Adrenal gland (tissue), 12 donors: ENCODE measurements around the gene CD93. TPM values are rescaled to one million over a fixed set of nuclear protein-coding genes. Genes with fewer than 3 reads are reported as not detected.
A peak's percentile ranks its signal among the peaks of the same experiment; 100 is the strongest.

ENCODE experiments used
- DNase-seq, 7 donors: peaks; one replicate each; pipeline ENCODE4 v3.0.0-alpha.2; 2019 to 2020
- H3K27ac ChIP-seq, 5 donors: fragments of 200-600 bp; sonication (generic) in 4 of 5; 1 replicate in 3 of 5; 2 replicates in 2 of 5; pipeline versions ENCODE4 v1.5.1 to v1.8.0; 2016 to 2020; ENCODE audit warnings: mild to moderate bottlenecking in 1 of 5
- H3K27me3 ChIP-seq: fragments of 200-600 bp; 2 replicates; pipeline ENCODE4 v1.8.0; 2021
- H3K36me3 ChIP-seq, 2 donors: fragments of 200-600 bp; replicated peaks in 1 of 2; 1 replicate in 1 of 2; 2 replicates in 1 of 2; pipeline versions ENCODE4 v1.5.1 to v1.8.0; 2018 to 2022
- H3K4me1 ChIP-seq, 2 donors: fragments of 200-600 bp; replicated peaks in 1 of 2; 1 replicate in 1 of 2; 2 replicates in 1 of 2; pipeline versions ENCODE4 v1.5.1 to v1.8.0; 2018 to 2021
- H3K4me3 ChIP-seq, 4 donors: fragments of 200-600 bp; sonication (generic) in 3 of 4; one replicate each; pipeline ENCODE4 v1.5.1; 2016 to 2018
- H3K9me3 ChIP-seq, 3 donors: fragments of 200-600 bp; sonication (generic) in 1 of 3; replicated peaks in 1 of 3; 1 replicate in 2 of 3; 2 replicates in 1 of 3; pipeline versions ENCODE4 v1.5.1 to v1.8.0; 2016 to 2021
- CTCF ChIP-seq, 6 experiments: fragments of 450-650 bp in 4 of 6; fragments of 200-600 bp in 2 of 6; sonication (generic) in 1 of 6; IDR thresholded peaks; 1 replicate in 5 of 6; 2 replicates in 1 of 6; pipeline versions ENCODE4 v1.5.1 to v1.8.0; 2016 to 2021; ENCODE audit warnings: antibody characterized with exemption in 6 of 6, mild to moderate bottlenecking in 2 of 6, moderate library complexity in 1 of 6
- POLR2A ChIP-seq, 2 donors: fragments of 450-650 bp; IDR thresholded peaks; one replicate each; pipeline ENCODE4 v1.6.1; 2017; ENCODE audit warnings: antibody characterized with exemption in 2 of 2, mild to moderate bottlenecking in 2 of 2, moderate library complexity in 1 of 2
- WGBS, 4 donors: extraction: QIAGEN DNeasy Blood & Tissue Kit in 2 of 4; methylation state at CpG; one replicate each; pipeline versions ENCODE4 v1.1.5 to v1.1.7; 2013 to 2017; 5-methylcytosine and 5-hydroxymethylcytosine counted together
- intact Hi-C, 2 donors: fragments of 100-400 bp; cut with DNase I; formaldehyde crosslinking; loops; one replicate each; pipeline versions ENCODE4 v1.14.1 to v1.15.0; 2022 to 2023
- polyA plus RNA-seq, 3 donors: library from polyadenylated mRNA; stranded (reverse); fragments of 200-250 nt in 2 of 3; fragments of 350-450 nt in 1 of 3; fragmentation: Illumina TruSeq in 1 of 3; extraction: RNeasy Lipid Tissue Mini Kit (QIAGEN cat#74804) in 1 of 3; gene quantifications; one replicate each; pipeline ENCODE4 v1.2.3, GENCODE V29; 2013 to 2014
- total RNA-seq, 9 donors: library from RNA; depleted of rRNA in 4 of 9; stranded (reverse); fragments of >200 nt in 4 of 9; fragments of 120-200 nt in 1 of 9; fragmentation: NEBNext Ultra II Directional in 1 of 9; extraction: Animal tissue kit (Norgen Biotek cat#: 25700) in 1 of 9; gene quantifications; one replicate each; pipeline versions ENCODE4 v1.1.0 to v1.2.4, GENCODE V29; 2013 to 2023
- donor health status: healthy with polysubstance abuse.
- donor health status: Bipolar disorder and iron deficiency.
- donor health status: DM: yes; HTN: yes; CAD: no.
- donor health status: DM: no; HTN: no; CAD: no.
- donor health status: DM: no; HTN: no; CAD: no.
- donor health status: DM: yes; HTN: yes; CAD: no.

Gene CD93
- total and polyA plus RNA-seq, 12 donors: 4.3 to 83.0 (median 37.3) TPM

DNA sequence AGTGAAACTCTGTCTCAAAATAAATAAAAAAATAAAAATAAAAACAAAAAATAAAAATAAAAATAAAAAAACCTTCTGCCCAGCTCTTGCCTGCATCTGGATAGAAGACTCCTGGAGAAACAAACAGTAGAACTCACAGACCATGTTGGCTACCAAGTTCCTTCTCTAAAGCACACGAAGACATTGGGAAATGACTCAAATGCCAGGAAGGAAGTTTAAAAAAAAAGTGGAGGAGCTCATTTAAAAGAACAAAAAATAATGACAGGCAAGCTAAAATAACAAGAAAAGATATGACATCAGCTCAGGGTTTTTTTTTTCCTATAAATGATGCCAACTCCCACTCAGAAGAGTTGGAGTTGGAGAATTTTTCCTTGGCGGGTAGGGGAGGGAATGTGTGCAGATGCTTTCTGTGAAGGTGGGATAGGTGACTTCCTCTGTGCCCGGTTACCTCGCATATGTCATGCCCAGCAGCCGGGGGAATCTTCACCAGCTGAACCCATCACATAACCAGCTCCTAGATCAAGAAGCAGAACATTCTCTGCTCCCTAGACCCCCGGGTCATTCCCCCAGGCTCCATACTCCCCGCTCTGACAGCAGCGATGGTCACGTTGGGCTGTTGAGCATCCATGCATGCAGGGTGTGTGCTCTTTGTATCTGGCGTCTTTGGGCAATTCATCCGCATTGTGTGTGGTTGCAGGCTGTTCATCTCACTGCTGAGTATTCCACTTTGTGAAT, 17.3 kb upstream of the CD93 start:
- no peak overlapping the region for H3K4me3 ChIP-seq
- no peak for DNase-seq
- no peaks in the 10 kb centered on the region for H3K9me3 ChIP-seq
- no peaks in the 10 kb centered on the region for H3K27me3 ChIP-seq
- no peak for TF ChIP-seq POLR2A (IDR thresholded peaks at IDR 0.05)
- TF ChIP-seq CTCF (IDR thresholded peaks at IDR 0.05): no peak
- H3K36me3 ChIP-seq: no peaks in the 10 kb centered on the region
- intact Hi-C loops: no loop called here
- 74 to 78% (median 76%) methylated on average over 9 to 11 of the region's 11 CpGs for WGBS, 4 donors
- H3K27ac ChIP-seq: peak overlapping the region in 3 of 5 donors; percentile 43 to 80 (median 57)
- peaks cover 0 to 16% of the 10 kb centered on the region in 2 donors for H3K4me1 ChIP-seq

DNA sequence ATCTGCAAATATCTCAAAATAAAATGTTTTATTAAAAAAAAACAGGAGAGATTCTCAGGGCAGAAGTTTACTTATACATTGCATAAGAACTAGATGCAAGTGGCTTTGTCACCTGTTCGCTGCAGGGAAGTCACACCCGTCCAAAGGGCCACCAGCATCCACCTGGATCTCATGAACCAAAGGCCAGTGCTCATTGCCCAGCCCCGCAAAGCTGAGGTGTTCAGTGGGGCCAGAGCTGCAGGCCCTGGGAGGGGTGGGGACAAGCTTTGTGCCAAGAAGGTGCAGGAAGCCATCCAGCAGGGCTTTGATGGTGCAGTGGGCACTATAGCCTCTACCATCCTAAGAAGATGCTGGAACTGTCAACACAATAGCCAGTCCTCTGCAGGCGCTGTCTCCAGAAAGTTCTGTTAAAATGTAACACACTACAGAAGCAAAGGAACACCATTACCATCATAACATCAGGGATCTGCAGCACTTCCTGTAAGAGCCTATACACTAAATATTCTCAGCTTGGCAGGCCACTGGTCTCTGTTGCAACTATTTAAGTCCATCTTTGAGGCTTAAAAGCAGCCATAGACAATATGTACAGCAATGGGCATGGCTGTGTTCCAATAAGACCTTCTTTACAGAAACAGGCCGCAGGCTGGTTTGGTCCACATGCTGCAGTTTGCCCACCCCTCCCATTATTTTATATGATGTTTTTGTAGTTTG, 15.7 kb upstream of the CD93 start:
- Histone ChIP-seq H3K27me3 (no peaks in the 10 kb centered on the region), H3K36me3 (no peaks in the 10 kb centered on the region), H3K9me3 (no peaks in the 10 kb centered on the region), H3K4me1 (peaks cover 0 to 11% of the 10 kb centered on the region in 2 donors), H3K4me3 (no peak overlapping the region), H3K27ac (peak overlapping the region in 1 of 5 donors; percentile 74)
- DNase-seq: peak in 1 of 7 donors; percentile 3
- WGBS, 4 donors: 88 to 94% (median 90%) methylated on average over 5 of the region's 5 CpGs
- intact Hi-C loops: no loop called here
- TF ChIP-seq POLR2A (IDR thresholded peaks at IDR 0.05) (no peak), CTCF (IDR thresholded peaks at IDR 0.05) (no peak)

DNA sequence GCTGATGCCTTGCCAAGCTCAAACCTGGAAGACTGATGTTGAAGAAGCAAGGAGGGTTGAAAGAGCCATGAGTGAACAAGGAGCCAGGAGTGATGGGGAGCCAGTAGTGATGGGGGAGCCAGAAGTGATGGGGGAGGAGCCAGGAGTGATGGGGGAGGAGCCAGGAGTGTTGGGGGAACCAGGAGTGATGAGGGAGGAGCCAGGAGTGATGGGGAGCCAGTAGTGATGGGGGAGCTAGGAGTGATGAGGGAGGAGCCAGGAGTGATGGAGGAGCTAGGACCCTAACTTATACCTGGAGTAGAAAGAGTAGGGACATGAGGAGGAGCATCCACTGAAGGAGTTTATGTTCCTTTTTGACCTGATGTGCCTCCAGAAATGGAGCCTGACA, 14.6 kb upstream of the CD93 start:
- Histone ChIP-seq H3K36me3 (no peaks in the 10 kb centered on the region), H3K27ac (no peak overlapping the region), H3K27me3 (no peaks in the 10 kb centered on the region), H3K4me1 (peaks cover 0 to 2% of the 10 kb centered on the region in 2 donors), H3K4me3 (no peak overlapping the region), H3K9me3 (no peaks in the 10 kb centered on the region)
- TF ChIP-seq POLR2A (IDR thresholded peaks at IDR 0.05) (no peak), CTCF (IDR thresholded peaks at IDR 0.05) (no peak)
- intact Hi-C loops: no loop called here
- DNase-seq: no peak

DNA sequence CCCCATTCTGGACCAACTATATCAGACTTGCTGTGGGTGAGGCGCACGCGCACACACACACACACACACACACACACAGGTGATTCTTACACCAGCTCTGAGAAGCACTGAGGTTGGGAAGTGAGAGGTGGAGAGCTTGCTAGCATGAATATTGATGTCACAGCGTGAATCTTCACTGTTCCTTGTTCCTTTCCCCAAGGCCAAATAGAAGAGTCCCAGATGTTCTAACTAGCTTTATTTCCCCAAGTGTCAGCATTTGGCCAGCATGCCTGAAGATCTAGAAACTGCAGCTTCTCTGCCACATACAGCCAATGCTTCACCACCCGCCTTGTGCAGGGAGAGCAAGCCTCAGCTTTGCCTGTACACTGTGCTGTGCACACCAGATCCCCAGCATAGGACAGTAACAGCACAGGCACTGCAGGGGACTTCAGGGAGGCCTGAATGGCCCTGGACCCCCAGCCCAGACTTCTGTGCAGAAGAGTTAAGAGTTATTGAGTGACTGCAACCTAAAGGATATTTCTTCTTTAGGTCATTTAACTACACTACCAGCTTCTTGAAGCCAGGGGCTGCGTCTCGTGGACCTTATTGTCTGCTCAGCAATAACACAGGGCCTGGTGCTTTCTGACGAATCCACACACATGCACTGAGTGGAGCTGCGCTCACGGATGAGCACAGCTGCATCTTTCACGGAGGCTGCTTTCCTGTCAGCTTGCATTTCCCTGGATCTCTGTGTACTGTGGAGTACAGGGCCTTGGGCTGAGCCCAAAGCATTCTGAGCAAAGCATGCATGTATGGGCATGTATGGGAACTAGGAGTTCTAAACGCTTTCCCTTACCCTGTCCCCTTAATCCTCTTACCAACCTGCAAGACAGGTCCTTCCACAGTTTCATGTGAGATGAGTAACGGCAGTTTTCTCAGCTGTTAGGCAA, 13.9 kb upstream of the CD93 start:
- H3K27ac ChIP-seq: peak overlapping the region in 2 of 5 donors; percentile 22 to 34
- WGBS, 4 donors: 77 to 88% (median 85%) methylated on average over 10 to 13 of the region's 13 CpGs
- H3K4me1 ChIP-seq: no peaks in the 10 kb centered on the region
- intact Hi-C loops: no loop called here
- H3K36me3 ChIP-seq: no peaks in the 10 kb centered on the region
- DNase-seq: no peak
- no peaks in the 10 kb centered on the region for H3K27me3 ChIP-seq
- H3K9me3 ChIP-seq: no peaks in the 10 kb centered on the region
- no peak overlapping the region for H3K4me3 ChIP-seq
- no peak for TF ChIP-seq POLR2A (IDR thresholded peaks at IDR 0.05)
- no peak for TF ChIP-seq CTCF (IDR thresholded peaks at IDR 0.05)
